HepG2 (cell line): ENCODE measurements around the gene ASNS.

ENCODE experiments used
- ARID2 ChIP-seq: sonication (generic); formaldehyde crosslinking; IDR thresholded peaks from 2 replicates; pipeline ENCODE4 v1.8.1; 2022; ENCODE audit warnings: mild to moderate bottlenecking, missing genetic modification reagents, borderline replicate concordance
- CREB1 ChIP-seq, 2 experiments: fragments of 450-650 bp in 1 of 2; IDR thresholded peaks; 2 replicates each; pipeline ENCODE4 v1.6.1; 2016 to 2017; ENCODE audit warnings: control low read depth in 1 of 2, mild to moderate bottlenecking in 1 of 2, missing compliant biosample characterization in 1 of 2, missing genetic modification characterization in 1 of 2
- MLX ChIP-seq: IDR thresholded peaks from 2 replicates; pipeline ENCODE4 v1.6.1; 2016
- TEAD3 ChIP-seq: optimal IDR thresholded peaks from 2 replicates; pipeline ENCODE3; 2016; ENCODE audit warnings: borderline replicate concordance
- ZNF263 ChIP-seq: sonication (generic); formaldehyde crosslinking; IDR thresholded peaks from 2 replicates; pipeline ENCODE4 v1.4.0; 2020; ENCODE audit warnings: missing genetic modification reagents
- TF ChIP-seq, protein P1 (sequence below): sonication (generic); formaldehyde crosslinking; IDR thresholded peaks from 2 replicates; pipeline ENCODE4 v1.4.0; 2020; ENCODE audit warnings: mild to moderate bottlenecking, missing genetic modification reagents
- TF ChIP-seq, protein P2 (sequence below): IDR thresholded peaks from 2 replicates; pipeline ENCODE4 v1.4.0; 2020; ENCODE audit warnings: mild to moderate bottlenecking, missing genetic modification reagents

GRCh38 chr7:97859606-97860204 is 12.5 kb downstream of the ASNS start:
- no peak for TF ChIP-seq ZNF263 (CRISPR knock-in tag)
- TF ChIP-seq CREB1 (IDR thresholded peaks at IDR 0.05) = no peak
- no peak for TF ChIP-seq CREB1 (CRISPR knock-in tag; IDR thresholded peaks at IDR 0.05)
- TF ChIP-seq, protein P1, sequence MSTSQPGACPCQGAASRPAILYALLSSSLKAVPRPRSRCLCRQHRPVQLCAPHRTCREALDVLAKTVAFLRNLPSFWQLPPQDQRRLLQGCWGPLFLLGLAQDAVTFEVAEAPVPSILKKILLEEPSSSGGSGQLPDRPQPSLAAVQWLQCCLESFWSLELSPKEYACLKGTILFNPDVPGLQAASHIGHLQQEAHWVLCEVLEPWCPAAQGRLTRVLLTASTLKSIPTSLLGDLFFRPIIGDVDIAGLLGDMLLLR (CRISPR knock-in tag) = no peak
- TF ChIP-seq, protein P2, sequence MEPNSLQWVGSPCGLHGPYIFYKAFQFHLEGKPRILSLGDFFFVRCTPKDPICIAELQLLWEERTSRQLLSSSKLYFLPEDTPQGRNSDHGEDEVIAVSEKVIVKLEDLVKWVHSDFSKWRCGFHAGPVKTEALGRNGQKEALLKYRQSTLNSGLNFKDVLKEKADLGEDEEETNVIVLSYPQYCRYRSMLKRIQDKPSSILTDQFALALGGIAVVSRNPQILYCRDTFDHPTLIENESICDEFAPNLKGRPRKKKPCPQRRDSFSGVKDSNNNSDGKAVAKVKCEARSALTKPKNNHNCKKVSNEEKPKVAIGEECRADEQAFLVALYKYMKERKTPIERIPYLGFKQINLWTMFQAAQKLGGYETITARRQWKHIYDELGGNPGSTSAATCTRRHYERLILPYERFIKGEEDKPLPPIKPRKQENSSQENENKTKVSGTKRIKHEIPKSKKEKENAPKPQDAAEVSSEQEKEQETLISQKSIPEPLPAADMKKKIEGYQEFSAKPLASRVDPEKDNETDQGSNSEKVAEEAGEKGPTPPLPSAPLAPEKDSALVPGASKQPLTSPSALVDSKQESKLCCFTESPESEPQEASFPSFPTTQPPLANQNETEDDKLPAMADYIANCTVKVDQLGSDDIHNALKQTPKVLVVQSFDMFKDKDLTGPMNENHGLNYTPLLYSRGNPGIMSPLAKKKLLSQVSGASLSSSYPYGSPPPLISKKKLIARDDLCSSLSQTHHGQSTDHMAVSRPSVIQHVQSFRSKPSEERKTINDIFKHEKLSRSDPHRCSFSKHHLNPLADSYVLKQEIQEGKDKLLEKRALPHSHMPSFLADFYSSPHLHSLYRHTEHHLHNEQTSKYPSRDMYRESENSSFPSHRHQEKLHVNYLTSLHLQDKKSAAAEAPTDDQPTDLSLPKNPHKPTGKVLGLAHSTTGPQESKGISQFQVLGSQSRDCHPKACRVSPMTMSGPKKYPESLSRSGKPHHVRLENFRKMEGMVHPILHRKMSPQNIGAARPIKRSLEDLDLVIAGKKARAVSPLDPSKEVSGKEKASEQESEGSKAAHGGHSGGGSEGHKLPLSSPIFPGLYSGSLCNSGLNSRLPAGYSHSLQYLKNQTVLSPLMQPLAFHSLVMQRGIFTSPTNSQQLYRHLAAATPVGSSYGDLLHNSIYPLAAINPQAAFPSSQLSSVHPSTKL (CRISPR knock-in tag) = no peak
- TF ChIP-seq TEAD3 (CRISPR knock-in tag) = no peak
- TF ChIP-seq ARID2 (CRISPR knock-in tag) = no peak
- TF ChIP-seq MLX = no peak
